Measurements from ENCODE around the gene HLA-DOA.

- TF ChIP-seq, protein P1, sequence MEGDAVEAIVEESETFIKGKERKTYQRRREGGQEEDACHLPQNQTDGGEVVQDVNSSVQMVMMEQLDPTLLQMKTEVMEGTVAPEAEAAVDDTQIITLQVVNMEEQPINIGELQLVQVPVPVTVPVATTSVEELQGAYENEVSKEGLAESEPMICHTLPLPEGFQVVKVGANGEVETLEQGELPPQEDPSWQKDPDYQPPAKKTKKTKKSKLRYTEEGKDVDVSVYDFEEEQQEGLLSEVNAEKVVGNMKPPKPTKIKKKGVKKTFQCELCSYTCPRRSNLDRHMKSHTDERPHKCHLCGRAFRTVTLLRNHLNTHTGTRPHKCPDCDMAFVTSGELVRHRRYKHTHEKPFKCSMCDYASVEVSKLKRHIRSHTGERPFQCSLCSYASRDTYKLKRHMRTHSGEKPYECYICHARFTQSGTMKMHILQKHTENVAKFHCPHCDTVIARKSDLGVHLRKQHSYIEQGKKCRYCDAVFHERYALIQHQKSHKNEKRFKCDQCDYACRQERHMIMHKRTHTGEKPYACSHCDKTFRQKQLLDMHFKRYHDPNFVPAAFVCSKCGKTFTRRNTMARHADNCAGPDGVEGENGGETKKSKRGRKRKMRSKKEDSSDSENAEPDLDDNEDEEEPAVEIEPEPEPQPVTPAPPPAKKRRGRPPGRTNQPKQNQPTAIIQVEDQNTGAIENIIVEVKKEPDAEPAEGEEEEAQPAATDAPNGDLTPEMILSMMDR (IDR thresholded peaks at IDR 0.05; ENCODE audit: poor library complexity): no peak
- no peak for TF ChIP-seq EZH2 (IDR thresholded peaks at IDR 0.05; ENCODE audit: borderline replicate concordance)
Measured at GRCh38 chr6:33029328-33030184, 20.2 kb upstream of the HLA-DOA start.

Data from hepatocyte (in vitro differentiated cells).